Measurements from ENCODE around the gene STIMATE.

Gene STIMATE

GRCh38 chr3:52880047-52880446 is 17.3 kb downstream of the STIMATE start:
- H3K36me3 Mint-ChIP-seq (ENCODE audit: low read depth): peaks cover 15% of the 10 kb centered on the region
- no peak for TF ChIP-seq CTCF (IDR thresholded peaks at IDR 0.05; ENCODE audit: unreplicated experiment in 3 of 3)
- H3K27me3 Mint-ChIP-seq (ENCODE audit: low read depth): no peaks in the 10 kb centered on the region
- H3K9me3 Mint-ChIP-seq: no peaks in the 10 kb centered on the region
- no peaks in the 10 kb centered on the region for H3K4me1 Mint-ChIP-seq
- no peak overlapping the region for H3K27ac Mint-ChIP-seq
- H3K4me3 Mint-ChIP-seq: no peak overlapping the region

DNA sequence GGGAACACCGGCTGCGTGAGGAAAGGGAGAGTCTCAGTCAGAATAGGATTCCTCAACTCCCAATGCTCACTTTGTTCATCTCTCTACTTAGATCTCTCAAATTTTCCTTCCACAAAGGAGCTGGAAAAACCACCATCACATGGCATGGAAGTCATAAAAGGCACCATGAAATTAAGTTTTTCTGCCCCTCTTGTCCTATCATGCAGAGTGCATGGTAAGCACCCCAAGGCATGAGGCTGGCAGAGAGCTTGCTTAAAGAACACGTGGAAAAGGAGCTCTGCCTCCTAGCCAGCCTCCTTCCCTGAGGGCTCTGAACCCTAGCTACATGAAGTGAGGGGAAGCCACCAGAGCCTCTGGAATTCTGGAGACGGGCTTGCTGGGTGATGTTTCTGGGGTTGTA is 17.8 kb downstream of the STIMATE start:
- H3K4me3 Mint-ChIP-seq: no peak overlapping the region
- no peaks in the 10 kb centered on the region for H3K27me3 Mint-ChIP-seq (ENCODE audit: low read depth)
- no peaks in the 10 kb centered on the region for H3K4me1 Mint-ChIP-seq
- H3K27ac Mint-ChIP-seq: no peak overlapping the region
- H3K36me3 Mint-ChIP-seq (ENCODE audit: low read depth): peaks cover 10% of the 10 kb centered on the region
- H3K9me3 Mint-ChIP-seq: no peaks in the 10 kb centered on the region
- TF ChIP-seq CTCF (IDR thresholded peaks at IDR 0.05; ENCODE audit: unreplicated experiment in 3 of 3): no peak

GRCh38 chr3:52879090-52879489 is 18.3 kb downstream of the STIMATE start:
- Mint-ChIP-seq H3K36me3 (ENCODE audit: low read depth) (peaks cover 9% of the 10 kb centered on the region), H3K9me3 (no peaks in the 10 kb centered on the region), H3K27ac (no peak overlapping the region), H3K4me1 (peaks cover 1% of the 10 kb centered on the region), H3K4me3 (no peak overlapping the region), H3K27me3 (ENCODE audit: low read depth) (no peaks in the 10 kb centered on the region)
- no peak for TF ChIP-seq CTCF (IDR thresholded peaks at IDR 0.05; ENCODE audit: unreplicated experiment in 3 of 3)

GRCh38 chr3:52877085-52877484 is 20.3 kb downstream of the STIMATE start:
- Mint-ChIP-seq H3K9me3 (no peaks in the 10 kb centered on the region), H3K27me3 (ENCODE audit: low read depth) (no peaks in the 10 kb centered on the region), H3K36me3 (ENCODE audit: low read depth) (peaks cover 9% of the 10 kb centered on the region), H3K4me1 (peaks cover 6% of the 10 kb centered on the region), H3K4me3 (no peak overlapping the region), H3K27ac (no peak overlapping the region)
- TF ChIP-seq CTCF (IDR thresholded peaks at IDR 0.05; ENCODE audit: unreplicated experiment in 3 of 3): no peak

DNA sequence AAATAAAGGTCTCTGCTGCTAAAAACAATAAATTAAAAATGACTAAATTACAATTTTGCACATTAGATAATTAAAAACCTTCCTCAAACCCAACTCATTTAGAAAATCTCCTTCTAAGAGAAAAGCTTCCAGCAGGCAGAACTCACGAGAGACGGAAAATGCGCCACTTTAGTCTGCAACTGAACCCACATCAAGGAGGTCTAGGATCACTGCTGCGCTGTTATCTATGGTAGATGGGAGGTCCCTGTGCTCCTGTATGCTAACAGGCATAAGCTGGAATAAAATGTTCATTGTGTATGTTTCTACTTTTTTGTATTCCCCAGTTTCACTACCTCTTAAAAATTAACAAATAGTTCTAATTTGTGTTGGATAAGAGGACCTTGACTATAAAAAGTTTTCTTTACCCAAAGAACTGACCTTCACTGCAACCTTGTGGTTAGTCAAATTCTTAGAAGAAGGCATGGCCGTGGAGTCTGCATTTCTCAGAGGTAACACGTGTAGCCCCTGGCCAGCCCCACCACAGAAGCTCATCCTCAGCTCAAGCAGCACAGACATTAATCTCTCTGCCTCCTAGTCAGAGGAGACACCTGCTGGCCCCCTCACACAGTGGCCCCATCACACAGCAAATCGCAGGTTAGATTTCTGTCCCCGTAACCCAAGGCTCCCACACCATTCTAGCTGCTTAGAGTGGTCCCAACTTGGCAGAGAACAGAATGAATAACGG is 22.3 kb downstream of the STIMATE start:
- TF ChIP-seq CTCF (IDR thresholded peaks at IDR 0.05; ENCODE audit: unreplicated experiment in 3 of 3): no peak
- peaks cover 6% of the 10 kb centered on the region for H3K4me1 Mint-ChIP-seq
- no peak overlapping the region for H3K27ac Mint-ChIP-seq

DNA sequence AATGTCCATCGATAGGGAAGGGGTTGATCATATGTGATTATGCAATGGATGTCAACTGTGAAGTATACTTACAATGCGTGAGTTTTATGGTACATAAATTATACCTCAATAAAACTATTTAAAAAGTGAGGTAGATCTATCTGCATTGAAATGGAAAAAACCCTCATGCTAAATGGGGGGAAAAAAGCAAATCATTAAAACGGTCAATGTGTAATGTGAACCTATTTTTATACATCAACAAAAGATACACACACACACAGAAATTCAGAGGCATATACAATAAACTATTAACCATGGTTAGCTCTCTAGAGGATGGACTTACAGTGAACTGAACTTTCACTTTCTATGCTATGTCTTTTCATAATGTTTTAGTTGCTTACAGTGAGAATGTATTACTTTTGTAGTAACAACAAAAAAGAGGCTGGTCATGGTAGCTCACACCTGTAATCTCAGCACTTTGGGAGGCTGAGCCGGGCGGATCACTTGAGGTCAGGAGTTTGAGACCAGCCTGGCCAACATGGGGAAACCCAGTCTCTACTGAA is 23.1 kb downstream of the STIMATE start:
- Mint-ChIP-seq H3K9me3 (no peaks in the 10 kb centered on the region), H3K4me1 (peaks cover 6% of the 10 kb centered on the region), H3K36me3 (ENCODE audit: low read depth) (peaks cover 5% of the 10 kb centered on the region), H3K27me3 (ENCODE audit: low read depth) (no peaks in the 10 kb centered on the region), H3K4me3 (no peak overlapping the region), H3K27ac (no peak overlapping the region)
- TF ChIP-seq CTCF (IDR thresholded peaks at IDR 0.05; ENCODE audit: unreplicated experiment in 3 of 3): no peak

More for the DNA sequence above, 22.3 kb downstream of the STIMATE start:
- H3K27me3 Mint-ChIP-seq (ENCODE audit: low read depth): no peaks in the 10 kb centered on the region
- H3K4me3 Mint-ChIP-seq: no peak overlapping the region
- no peaks in the 10 kb centered on the region for H3K9me3 Mint-ChIP-seq
- H3K36me3 Mint-ChIP-seq (ENCODE audit: low read depth): peaks cover 6% of the 10 kb centered on the region

All from nephron (organoid).